Astrocyte of the spinal cord (primary cell): Measurements from ENCODE around the gene NAA60.

ENCODE experiments used
- DNase-seq: peaks from one replicate; pipeline ENCODE4 v3.0.0; 2011; ENCODE audit warnings: low read depth, low spot score
- H3K4me3 ChIP-seq: 2 replicates; pipeline ENCODE4 v1.5.1; 2011; ENCODE audit warnings: low read depth, mild to moderate bottlenecking, low read length, moderate library complexity
- in situ Hi-C: cut with HindIII; loops from 2 replicates; pipeline ENCODE4 v1.10.0; 2017; ENCODE audit warnings: low sequenced_read_pairs
- TF ChIP-seq, protein P1 (sequence below): IDR thresholded peaks from 2 replicates; pipeline ENCODE4 v1.5.1; 2012; ENCODE audit warnings: low read depth, mild to moderate bottlenecking, low read length, inconsistent platforms

Gene NAA60

DNA sequence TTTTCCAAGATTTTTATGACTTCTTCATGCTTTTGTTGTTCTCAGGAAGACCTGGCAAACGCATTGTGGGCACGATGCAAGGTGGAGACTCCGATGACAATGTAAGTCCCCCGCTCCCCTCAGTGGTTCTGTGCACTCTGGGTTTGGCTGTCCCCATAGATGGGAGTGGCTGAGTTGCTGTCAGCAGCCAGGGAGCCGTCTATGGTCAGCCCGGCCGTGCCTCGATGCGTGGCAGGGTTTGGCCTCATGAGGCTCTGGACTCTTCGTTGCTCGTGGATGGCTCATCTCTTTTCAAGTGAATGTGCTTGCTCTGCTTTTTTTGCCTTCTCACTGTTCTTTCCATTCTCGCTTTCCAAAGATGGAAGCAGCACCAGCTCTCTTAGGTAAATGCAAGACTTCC, 89.3 kb downstream of the NAA60 start:
- no peak for DNase-seq
- in situ Hi-C loops = no loop called here
- TF ChIP-seq, protein P1, sequence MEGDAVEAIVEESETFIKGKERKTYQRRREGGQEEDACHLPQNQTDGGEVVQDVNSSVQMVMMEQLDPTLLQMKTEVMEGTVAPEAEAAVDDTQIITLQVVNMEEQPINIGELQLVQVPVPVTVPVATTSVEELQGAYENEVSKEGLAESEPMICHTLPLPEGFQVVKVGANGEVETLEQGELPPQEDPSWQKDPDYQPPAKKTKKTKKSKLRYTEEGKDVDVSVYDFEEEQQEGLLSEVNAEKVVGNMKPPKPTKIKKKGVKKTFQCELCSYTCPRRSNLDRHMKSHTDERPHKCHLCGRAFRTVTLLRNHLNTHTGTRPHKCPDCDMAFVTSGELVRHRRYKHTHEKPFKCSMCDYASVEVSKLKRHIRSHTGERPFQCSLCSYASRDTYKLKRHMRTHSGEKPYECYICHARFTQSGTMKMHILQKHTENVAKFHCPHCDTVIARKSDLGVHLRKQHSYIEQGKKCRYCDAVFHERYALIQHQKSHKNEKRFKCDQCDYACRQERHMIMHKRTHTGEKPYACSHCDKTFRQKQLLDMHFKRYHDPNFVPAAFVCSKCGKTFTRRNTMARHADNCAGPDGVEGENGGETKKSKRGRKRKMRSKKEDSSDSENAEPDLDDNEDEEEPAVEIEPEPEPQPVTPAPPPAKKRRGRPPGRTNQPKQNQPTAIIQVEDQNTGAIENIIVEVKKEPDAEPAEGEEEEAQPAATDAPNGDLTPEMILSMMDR = no peak
- H3K4me3 ChIP-seq = no peak overlapping the region

DNA sequence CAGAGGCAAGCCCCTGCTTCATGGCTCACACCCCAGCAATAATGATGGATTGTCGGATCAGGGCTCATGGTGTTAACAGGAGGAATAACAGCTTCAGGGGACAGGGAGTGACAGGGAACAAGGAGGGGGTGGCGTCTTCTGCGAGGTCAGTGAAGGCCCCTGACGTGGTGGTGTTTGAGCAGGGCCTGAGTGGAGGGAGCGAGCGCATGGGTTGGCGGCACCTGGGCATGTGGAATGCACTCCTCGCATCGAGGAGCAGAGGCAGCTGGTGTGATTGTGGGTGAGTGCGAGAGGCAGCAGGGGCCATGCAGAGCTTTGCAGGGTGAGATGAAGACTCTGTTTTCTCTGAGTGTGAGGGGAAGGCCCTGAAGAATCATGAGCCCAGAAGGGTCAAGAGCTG, 90.6 kb downstream of the NAA60 start:
- no peak for DNase-seq
- no peak overlapping the region for H3K4me3 ChIP-seq
- TF ChIP-seq, protein P1 = no peak
- in situ Hi-C loops = no loop called here

DNA sequence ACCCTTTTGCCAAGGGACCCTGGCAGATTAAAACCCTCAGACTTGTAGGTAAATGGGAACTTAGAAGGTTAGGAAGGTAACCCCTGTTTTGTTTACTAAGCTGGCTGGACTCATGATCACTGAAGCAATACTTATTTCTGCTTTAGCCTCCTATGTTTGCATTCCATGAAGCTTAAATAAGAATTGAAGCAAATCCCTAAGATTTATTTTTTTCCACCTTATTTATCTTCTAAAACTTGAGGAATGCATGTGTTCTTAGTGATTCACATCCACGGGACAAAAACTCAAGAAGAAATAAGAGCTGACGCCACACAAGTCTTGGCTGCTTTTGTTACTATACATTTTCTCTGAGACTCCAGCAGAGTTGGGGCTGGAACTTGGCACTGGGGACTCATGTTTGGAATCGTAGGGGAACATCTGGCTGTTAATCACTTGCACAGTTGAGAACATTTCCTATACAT, 92.8 kb downstream of the NAA60 start:
- TF ChIP-seq, protein P1 = no peak
- in situ Hi-C loops = no loop called here
- no peak overlapping the region for H3K4me3 ChIP-seq
- DNase-seq = peak; percentile 76
